ENCODE data around the gene FRRS1L. TPM values are rescaled to one million over a fixed set of nuclear protein-coding genes. Genes with fewer than 3 reads are reported as not detected.

Gene FRRS1L
- total RNA-seq, 1 donor from 2014 or later: 1.1 TPM

DNA sequence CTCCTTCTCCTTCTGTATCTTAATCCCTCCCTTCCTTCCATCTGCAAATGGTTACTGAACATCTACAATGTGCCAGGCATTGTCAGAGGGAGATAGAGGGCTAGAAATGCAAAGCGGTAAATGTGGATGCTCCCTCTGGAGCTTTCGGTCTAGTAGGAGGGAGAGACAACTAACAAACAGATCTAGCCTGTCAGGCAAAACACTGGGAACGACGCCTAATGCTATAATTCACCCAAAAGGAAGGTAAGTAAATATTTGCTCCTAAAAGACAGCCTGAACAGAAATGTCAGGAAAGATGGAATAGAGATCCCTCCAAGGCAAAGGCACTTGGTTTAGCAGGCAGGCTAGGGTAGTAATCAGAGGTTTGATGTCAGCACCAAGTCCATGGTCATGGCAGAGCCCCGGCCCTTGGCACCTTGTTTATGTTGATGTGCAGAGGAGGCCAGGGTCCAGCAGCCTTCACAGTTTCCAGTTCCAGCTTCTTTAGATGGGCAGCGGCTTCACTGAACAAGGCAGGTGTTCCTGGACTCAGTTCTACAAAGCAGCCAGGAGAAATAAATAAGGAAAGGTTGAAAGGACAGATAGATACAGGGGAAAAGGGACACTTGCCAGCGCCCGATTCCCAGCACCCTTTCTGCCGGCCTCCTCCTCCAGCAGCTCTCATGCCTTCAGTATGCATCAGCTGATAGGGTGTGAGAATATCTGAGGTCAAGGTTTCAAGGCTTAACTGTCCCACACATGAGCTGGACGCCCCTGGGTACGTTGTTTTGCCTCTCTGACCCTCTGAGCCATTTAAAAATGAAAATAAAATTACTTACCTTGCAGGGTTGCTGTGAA is 46.5 kb upstream of the FRRS1L start:
- Histone ChIP-seq H3K4me3 (ENCODE audit: insufficient read depth, low read depth, low read length) (no peak overlapping the region), H4K20me1 (ENCODE audit: insufficient read depth, low read length) (no peaks in the 10 kb centered on the region), H3K4me2 (ENCODE audit: low read length) (no peak overlapping the region), H3K9me3 (ENCODE audit: insufficient read depth, low read depth, low read length) (no peaks in the 10 kb centered on the region), H2AFZ (ENCODE audit: low read depth, low read length) (no peak overlapping the region), H3K27me3 (ENCODE audit: insufficient read depth, low read length) (peaks cover 5% of the 10 kb centered on the region), H3K27ac (ENCODE audit: low read depth, low read length) (no peak overlapping the region), H3K9ac (ENCODE audit: low read length) (no peak overlapping the region), H3K79me2 (ENCODE audit: insufficient read depth, low read length) (no peaks in the 10 kb centered on the region), H3K36me3 (ENCODE audit: insufficient read depth, low read length) (no peaks in the 10 kb centered on the region), H3K4me1 (ENCODE audit: insufficient read depth, low read length) (no peaks in the 10 kb centered on the region)
- no peaks in the 10 kb centered on the region for H3K36me3 Mint-ChIP-seq (ENCODE audit: low read depth, unreplicated experiment)
- no peak overlapping the region for H3K27ac Mint-ChIP-seq (ENCODE audit: unreplicated experiment)
- TF ChIP-seq, protein P1, sequence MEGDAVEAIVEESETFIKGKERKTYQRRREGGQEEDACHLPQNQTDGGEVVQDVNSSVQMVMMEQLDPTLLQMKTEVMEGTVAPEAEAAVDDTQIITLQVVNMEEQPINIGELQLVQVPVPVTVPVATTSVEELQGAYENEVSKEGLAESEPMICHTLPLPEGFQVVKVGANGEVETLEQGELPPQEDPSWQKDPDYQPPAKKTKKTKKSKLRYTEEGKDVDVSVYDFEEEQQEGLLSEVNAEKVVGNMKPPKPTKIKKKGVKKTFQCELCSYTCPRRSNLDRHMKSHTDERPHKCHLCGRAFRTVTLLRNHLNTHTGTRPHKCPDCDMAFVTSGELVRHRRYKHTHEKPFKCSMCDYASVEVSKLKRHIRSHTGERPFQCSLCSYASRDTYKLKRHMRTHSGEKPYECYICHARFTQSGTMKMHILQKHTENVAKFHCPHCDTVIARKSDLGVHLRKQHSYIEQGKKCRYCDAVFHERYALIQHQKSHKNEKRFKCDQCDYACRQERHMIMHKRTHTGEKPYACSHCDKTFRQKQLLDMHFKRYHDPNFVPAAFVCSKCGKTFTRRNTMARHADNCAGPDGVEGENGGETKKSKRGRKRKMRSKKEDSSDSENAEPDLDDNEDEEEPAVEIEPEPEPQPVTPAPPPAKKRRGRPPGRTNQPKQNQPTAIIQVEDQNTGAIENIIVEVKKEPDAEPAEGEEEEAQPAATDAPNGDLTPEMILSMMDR (IDR thresholded peaks at IDR 0.05; ENCODE audit: insufficient read depth, low read depth, low read length): no peak
- TF ChIP-seq EZH2 (IDR thresholded peaks at IDR 0.05; ENCODE audit: insufficient read depth, low read length): no peak
- no peak overlapping the region for H3K4me3 Mint-ChIP-seq (ENCODE audit: unreplicated experiment)
- DNase-seq (ENCODE audit: low read depth) (no peak), FAIRE-seq (no peak)
- peaks cover 25% of the 10 kb centered on the region for H3K27me3 Mint-ChIP-seq (ENCODE audit: low read depth, unreplicated experiment)
- H3K4me1 Mint-ChIP-seq (ENCODE audit: low read depth, unreplicated experiment): no peaks in the 10 kb centered on the region
- H3K9me3 Mint-ChIP-seq (ENCODE audit: unreplicated experiment): no peaks in the 10 kb centered on the region

DNA sequence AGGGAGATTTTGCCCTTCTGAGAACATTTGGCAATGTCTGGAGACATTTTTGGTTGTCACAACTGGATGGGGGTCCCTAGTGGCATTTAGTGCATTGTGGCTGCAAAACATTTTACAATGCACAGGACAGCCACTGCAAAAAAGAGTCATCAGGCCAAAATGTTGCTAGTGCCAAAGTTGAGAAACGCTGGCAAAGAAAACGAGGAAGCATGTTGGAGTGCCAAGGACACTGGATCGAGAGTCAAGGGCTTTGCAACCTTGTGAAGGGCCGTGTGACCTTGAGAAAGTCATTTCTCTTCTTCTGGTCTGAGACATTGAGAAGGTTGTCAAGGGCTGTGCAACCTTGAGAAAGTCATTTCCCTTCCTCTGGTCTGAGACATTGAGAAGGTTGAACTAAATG is 45.7 kb upstream of the FRRS1L start:
- no peaks in the 10 kb centered on the region for H3K36me3 Mint-ChIP-seq (ENCODE audit: low read depth, unreplicated experiment)
- no peaks in the 10 kb centered on the region for H3K79me2 ChIP-seq (ENCODE audit: insufficient read depth, low read length)
- no peaks in the 10 kb centered on the region for H4K20me1 ChIP-seq (ENCODE audit: insufficient read depth, low read length)
- H3K27ac Mint-ChIP-seq (ENCODE audit: unreplicated experiment): no peak overlapping the region
- H3K4me1 ChIP-seq (ENCODE audit: insufficient read depth, low read length): no peaks in the 10 kb centered on the region
- no peak overlapping the region for H2AFZ ChIP-seq (ENCODE audit: low read depth, low read length)
- H3K4me1 Mint-ChIP-seq (ENCODE audit: low read depth, unreplicated experiment): no peaks in the 10 kb centered on the region
- TF ChIP-seq, protein P1 (IDR thresholded peaks at IDR 0.05; ENCODE audit: insufficient read depth, low read depth, low read length): no peak
- TF ChIP-seq EZH2 (IDR thresholded peaks at IDR 0.05; ENCODE audit: insufficient read depth, low read length): no peak
- peaks cover 3% of the 10 kb centered on the region for H3K27me3 ChIP-seq (ENCODE audit: insufficient read depth, low read length)
- peaks cover 25% of the 10 kb centered on the region for H3K27me3 Mint-ChIP-seq (ENCODE audit: low read depth, unreplicated experiment)
- no peaks in the 10 kb centered on the region for H3K9me3 ChIP-seq (ENCODE audit: insufficient read depth, low read depth, low read length)
- H3K36me3 ChIP-seq (ENCODE audit: insufficient read depth, low read length): no peaks in the 10 kb centered on the region
- no peak overlapping the region for H3K4me3 Mint-ChIP-seq (ENCODE audit: unreplicated experiment)
- DNase-seq (ENCODE audit: low read depth) (no peak), FAIRE-seq (no peak)
- no peak overlapping the region for H3K4me3 ChIP-seq (ENCODE audit: insufficient read depth, low read depth, low read length)
- H3K9me3 Mint-ChIP-seq (ENCODE audit: unreplicated experiment): no peaks in the 10 kb centered on the region
- H3K27ac ChIP-seq (ENCODE audit: low read depth, low read length): no peak overlapping the region
- no peak overlapping the region for H3K9ac ChIP-seq (ENCODE audit: low read length)
- no peak overlapping the region for H3K4me2 ChIP-seq (ENCODE audit: low read length)

DNA sequence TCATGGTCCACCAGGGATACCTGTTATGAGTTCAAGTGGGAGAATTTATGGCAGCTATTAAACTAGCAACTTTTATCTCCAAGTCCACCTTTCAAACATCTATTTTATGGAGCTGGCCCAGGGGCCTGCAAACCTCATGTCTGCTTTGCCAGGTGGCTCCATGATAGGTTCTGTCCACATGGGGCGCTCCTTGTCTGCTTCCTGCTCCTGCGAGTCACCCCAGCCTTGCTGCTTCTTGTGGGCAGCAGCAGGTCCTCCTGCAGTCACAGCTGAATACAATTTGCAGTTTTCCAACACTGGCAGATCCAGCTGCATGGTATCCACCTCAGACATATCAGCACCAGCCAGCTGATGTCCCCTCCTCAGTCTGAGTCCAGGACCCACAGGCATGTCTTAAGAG is 39.6 kb upstream of the FRRS1L start:
- Mint-ChIP-seq H3K27me3 (ENCODE audit: low read depth, unreplicated experiment) (peaks cover 16% of the 10 kb centered on the region), H3K9me3 (ENCODE audit: unreplicated experiment) (no peaks in the 10 kb centered on the region), H3K36me3 (ENCODE audit: low read depth, unreplicated experiment) (no peaks in the 10 kb centered on the region), H3K4me3 (ENCODE audit: unreplicated experiment) (no peak overlapping the region), H3K27ac (ENCODE audit: unreplicated experiment) (no peak overlapping the region), H3K4me1 (ENCODE audit: low read depth, unreplicated experiment) (no peaks in the 10 kb centered on the region)
- Histone ChIP-seq H3K27me3 (ENCODE audit: insufficient read depth, low read length) (peaks cover 5% of the 10 kb centered on the region), H3K4me2 (ENCODE audit: low read length) (no peak overlapping the region), H4K20me1 (ENCODE audit: insufficient read depth, low read length) (no peaks in the 10 kb centered on the region), H3K9ac (ENCODE audit: low read length) (no peak overlapping the region), H3K9me3 (ENCODE audit: insufficient read depth, low read depth, low read length) (peaks cover 4% of the 10 kb centered on the region), H3K36me3 (ENCODE audit: insufficient read depth, low read length) (no peaks in the 10 kb centered on the region), H3K4me3 (ENCODE audit: insufficient read depth, low read depth, low read length) (no peak overlapping the region), H2AFZ (ENCODE audit: low read depth, low read length) (no peak overlapping the region), H3K27ac (ENCODE audit: low read depth, low read length) (no peak overlapping the region), H3K79me2 (ENCODE audit: insufficient read depth, low read length) (no peaks in the 10 kb centered on the region), H3K4me1 (ENCODE audit: insufficient read depth, low read length) (no peaks in the 10 kb centered on the region)
- no peak for TF ChIP-seq EZH2 (IDR thresholded peaks at IDR 0.05; ENCODE audit: insufficient read depth, low read length)
- TF ChIP-seq, protein P1 (IDR thresholded peaks at IDR 0.05; ENCODE audit: insufficient read depth, low read depth, low read length): no peak
- DNase-seq (ENCODE audit: low read depth) (no peak), FAIRE-seq (no peak)

Data from astrocyte (in vitro differentiated cells and primary cell).